ENCODE measurements around the gene HEATR3. TPM values are rescaled to one million over a fixed set of nuclear protein-coding genes. Genes with fewer than 3 reads are reported as not detected.

Gene HEATR3
- total RNA-seq, 1 experiment from 2014 or later = 28.0 TPM

DNA sequence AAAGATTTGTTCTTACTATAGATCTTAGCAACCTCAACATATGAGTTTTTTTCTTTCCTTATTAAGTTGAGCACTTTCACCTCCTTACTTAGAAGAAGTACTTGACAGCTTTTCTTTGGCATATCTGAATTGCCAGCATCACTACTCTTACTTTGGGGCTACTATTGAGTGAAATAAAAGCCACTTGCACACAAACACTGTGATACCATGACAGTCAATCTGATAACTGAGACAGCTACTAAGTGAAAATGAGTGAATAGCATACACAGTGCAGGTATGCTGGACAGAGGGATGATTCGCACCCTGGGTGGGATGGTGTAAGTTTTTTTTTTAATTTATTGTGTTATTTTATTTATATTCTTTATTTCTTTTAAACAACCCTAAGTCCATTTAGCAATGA, 73.8 kb downstream of the HEATR3 start:
- no peaks in the 10 kb centered on the region for H3K4me1 Mint-ChIP-seq
- H3K4me3 Mint-ChIP-seq = no peak overlapping the region
- no peaks in the 10 kb centered on the region for H3K36me3 Mint-ChIP-seq
- no peak for DNase-seq (ENCODE audit: low spot score)
- ChIA-PET CTCF (interaction anchor here (0.7 to 4.4 kb wide), 2 partner anchors 71 to 74 kb away, joined by 3 to 96 read pairs; no protein-coding TSS in a partner anchor), POLR2A (no interaction called here)
- no peak overlapping the region for H3K27ac Mint-ChIP-seq
- TF ChIP-seq, protein P1, sequence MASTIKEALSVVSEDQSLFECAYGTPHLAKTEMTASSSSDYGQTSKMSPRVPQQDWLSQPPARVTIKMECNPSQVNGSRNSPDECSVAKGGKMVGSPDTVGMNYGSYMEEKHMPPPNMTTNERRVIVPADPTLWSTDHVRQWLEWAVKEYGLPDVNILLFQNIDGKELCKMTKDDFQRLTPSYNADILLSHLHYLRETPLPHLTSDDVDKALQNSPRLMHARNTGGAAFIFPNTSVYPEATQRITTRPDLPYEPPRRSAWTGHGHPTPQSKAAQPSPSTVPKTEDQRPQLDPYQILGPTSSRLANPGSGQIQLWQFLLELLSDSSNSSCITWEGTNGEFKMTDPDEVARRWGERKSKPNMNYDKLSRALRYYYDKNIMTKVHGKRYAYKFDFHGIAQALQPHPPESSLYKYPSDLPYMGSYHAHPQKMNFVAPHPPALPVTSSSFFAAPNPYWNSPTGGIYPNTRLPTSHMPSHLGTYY (CRISPR knock-in tag; IDR thresholded peaks at IDR 0.05) = no peak
- TF ChIP-seq IRF2 (CRISPR knock-in tag; IDR thresholded peaks at IDR 0.05; ENCODE audit: borderline replicate concordance, low read depth) (no peak), JUN (CRISPR knock-in tag; IDR thresholded peaks at IDR 0.05) (no peak), E2F5 (CRISPR knock-in tag; IDR thresholded peaks at IDR 0.05) (no peak), AR (CRISPR knock-in tag; IDR thresholded peaks at IDR 0.05) (no peak), ZNF396 (CRISPR knock-in tag; IDR thresholded peaks at IDR 0.05; ENCODE audit: borderline replicate concordance) (no peak), EMX1 (CRISPR knock-in tag; IDR thresholded peaks at IDR 0.05) (no peak), ZNF317 (CRISPR knock-in tag; IDR thresholded peaks at IDR 0.05; ENCODE audit: borderline replicate concordance, low read depth) (no peak), ELF4 (CRISPR knock-in tag; IDR thresholded peaks at IDR 0.05; ENCODE audit: low read depth) (no peak), NFATC4 (CRISPR knock-in tag; IDR thresholded peaks at IDR 0.05) (no peak), ZNF121 (CRISPR knock-in tag; IDR thresholded peaks at IDR 0.05) (no peak)
- TF ChIP-seq, protein P2, sequence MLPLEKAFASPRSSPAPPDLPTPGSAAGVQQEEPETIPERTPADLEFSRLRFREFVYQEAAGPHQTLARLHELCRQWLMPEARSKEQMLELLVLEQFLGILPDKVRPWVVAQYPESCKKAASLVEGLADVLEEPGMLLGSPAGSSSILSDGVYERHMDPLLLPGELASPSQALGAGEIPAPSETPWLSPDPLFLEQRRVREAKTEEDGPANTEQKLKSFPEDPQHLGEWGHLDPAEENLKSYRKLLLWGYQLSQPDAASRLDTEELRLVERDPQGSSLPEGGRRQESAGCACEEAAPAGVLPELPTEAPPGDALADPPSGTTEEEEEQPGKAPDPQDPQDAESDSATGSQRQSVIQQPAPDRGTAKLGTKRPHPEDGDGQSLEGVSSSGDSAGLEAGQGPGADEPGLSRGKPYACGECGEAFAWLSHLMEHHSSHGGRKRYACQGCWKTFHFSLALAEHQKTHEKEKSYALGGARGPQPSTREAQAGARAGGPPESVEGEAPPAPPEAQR (CRISPR knock-in tag; IDR thresholded peaks at IDR 0.05) = no peak
- TF ChIP-seq, protein P3, sequence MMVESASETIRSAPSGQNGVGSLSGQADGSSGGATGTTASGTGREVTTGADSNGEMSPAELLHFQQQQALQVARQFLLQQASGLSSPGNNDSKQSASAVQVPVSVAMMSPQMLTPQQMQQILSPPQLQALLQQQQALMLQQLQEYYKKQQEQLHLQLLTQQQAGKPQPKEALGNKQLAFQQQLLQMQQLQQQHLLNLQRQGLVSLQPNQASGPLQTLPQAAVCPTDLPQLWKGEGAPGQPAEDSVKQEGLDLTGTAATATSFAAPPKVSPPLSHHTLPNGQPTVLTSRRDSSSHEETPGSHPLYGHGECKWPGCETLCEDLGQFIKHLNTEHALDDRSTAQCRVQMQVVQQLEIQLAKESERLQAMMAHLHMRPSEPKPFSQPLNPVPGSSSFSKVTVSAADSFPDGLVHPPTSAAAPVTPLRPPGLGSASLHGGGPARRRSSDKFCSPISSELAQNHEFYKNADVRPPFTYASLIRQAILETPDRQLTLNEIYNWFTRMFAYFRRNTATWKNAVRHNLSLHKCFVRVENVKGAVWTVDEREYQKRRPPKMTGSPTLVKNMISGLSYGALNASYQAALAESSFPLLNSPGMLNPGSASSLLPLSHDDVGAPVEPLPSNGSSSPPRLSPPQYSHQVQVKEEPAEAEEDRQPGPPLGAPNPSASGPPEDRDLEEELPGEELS (CRISPR knock-in tag; IDR thresholded peaks at IDR 0.05) = no peak
- no peaks in the 10 kb centered on the region for H3K27me3 Mint-ChIP-seq (ENCODE audit: low read depth)
- no peaks in the 10 kb centered on the region for H3K9me3 Mint-ChIP-seq
- no peak for ATAC-seq

DNA sequence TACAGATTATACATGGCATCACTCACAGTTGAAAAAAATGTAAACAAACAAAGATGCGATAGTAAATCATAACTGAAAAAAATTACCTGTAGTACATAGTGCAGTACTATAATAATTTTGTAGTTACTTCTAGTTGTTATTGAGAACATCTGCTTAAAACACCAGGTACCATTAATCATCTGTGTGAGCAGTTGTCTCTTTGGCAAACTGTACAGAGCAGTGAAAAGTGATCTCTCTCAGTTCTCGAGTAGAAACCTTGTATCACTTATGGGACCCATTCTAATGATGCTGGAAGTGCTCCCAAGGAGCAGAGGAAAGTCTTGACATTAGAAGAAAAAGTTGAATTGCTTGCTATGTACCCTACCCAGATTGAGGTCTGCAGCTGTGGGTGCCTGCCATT, 78.4 kb downstream of the HEATR3 start:
- ChIA-PET POLR2A (no interaction called here), CTCF (no interaction called here)
- Mint-ChIP-seq H3K4me1 (peaks cover 6% of the 10 kb centered on the region), H3K9me3 (no peaks in the 10 kb centered on the region), H3K36me3 (no peaks in the 10 kb centered on the region), H3K27me3 (ENCODE audit: low read depth) (no peaks in the 10 kb centered on the region), H3K27ac (no peak overlapping the region), H3K4me3 (no peak overlapping the region)
- no peak for DNase-seq (ENCODE audit: low spot score)
- ATAC-seq = no peak
- no peak for TF ChIP-seq ZNF263 (CRISPR knock-in tag; IDR thresholded peaks at IDR 0.05; ENCODE audit: low read depth)
- no peak for TF ChIP-seq TCF7 (CRISPR knock-in tag; IDR thresholded peaks at IDR 0.05; ENCODE audit: low read depth)
- no peak for TF ChIP-seq NFATC4 (CRISPR knock-in tag; IDR thresholded peaks at IDR 0.05)
- TF ChIP-seq SMAD4 (CRISPR knock-in tag; IDR thresholded peaks at IDR 0.05) = no peak
- TF ChIP-seq, protein P4, sequence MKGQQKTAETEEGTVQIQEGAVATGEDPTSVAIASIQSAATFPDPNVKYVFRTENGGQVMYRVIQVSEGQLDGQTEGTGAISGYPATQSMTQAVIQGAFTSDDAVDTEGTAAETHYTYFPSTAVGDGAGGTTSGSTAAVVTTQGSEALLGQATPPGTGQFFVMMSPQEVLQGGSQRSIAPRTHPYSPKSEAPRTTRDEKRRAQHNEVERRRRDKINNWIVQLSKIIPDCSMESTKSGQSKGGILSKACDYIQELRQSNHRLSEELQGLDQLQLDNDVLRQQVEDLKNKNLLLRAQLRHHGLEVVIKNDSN (CRISPR knock-in tag; IDR thresholded peaks at IDR 0.05) = no peak
- no peak for TF ChIP-seq ZNF219 (CRISPR knock-in tag; IDR thresholded peaks at IDR 0.05; ENCODE audit: borderline replicate concordance)
- TF ChIP-seq ATF6 (CRISPR knock-in tag; IDR thresholded peaks at IDR 0.05) = no peak
- no peak for TF ChIP-seq KAT7 (CRISPR knock-in tag; IDR thresholded peaks at IDR 0.05; ENCODE audit: borderline replicate concordance)
- TF ChIP-seq TEAD1 (CRISPR knock-in tag; IDR thresholded peaks at IDR 0.05) = no peak
- TF ChIP-seq, protein P5, sequence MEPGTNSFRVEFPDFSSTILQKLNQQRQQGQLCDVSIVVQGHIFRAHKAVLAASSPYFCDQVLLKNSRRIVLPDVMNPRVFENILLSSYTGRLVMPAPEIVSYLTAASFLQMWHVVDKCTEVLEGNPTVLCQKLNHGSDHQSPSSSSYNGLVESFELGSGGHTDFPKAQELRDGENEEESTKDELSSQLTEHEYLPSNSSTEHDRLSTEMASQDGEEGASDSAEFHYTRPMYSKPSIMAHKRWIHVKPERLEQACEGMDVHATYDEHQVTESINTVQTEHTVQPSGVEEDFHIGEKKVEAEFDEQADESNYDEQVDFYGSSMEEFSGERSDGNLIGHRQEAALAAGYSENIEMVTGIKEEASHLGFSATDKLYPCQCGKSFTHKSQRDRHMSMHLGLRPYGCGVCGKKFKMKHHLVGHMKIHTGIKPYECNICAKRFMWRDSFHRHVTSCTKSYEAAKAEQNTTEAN (CRISPR knock-in tag; IDR thresholded peaks at IDR 0.05) = no peak
- TF ChIP-seq, protein P1 (CRISPR knock-in tag; IDR thresholded peaks at IDR 0.05) = no peak
